GM23338 (cell line): ENCODE results near the gene TMEM63A. TPM values are rescaled to one million over a fixed set of nuclear protein-coding genes. Genes with fewer than 3 reads are reported as not detected.

Experiments used
- ATAC-seq: fragments of 200-7000 bp; cut with Tn5 transposase; 3 replicates; pipeline ENCODE4 v1.9.1; 2020
- DNase-seq: peaks from one replicate; pipeline ENCODE4 v3.0.0-alpha.2; 2015; ENCODE audit warnings: low spot score
- H2AFZ ChIP-seq: fragments of 200-600 bp; sonication (generic); 2 replicates; pipeline ENCODE4 v1.8.0; 2016; ENCODE audit warnings: antibody characterized with exemption, mild to moderate bottlenecking, moderate library complexity
- H3F3A ChIP-seq: fragments of 200-600 bp; sonication (generic); replicated peaks from 2 replicates; pipeline ENCODE4 v1.8.0; 2017; ENCODE audit warnings: antibody characterized with exemption, mixed run types, low read depth
- H3K27ac ChIP-seq: fragments of 200-600 bp; sonication (generic); 2 replicates; pipeline ENCODE4 v1.6.1; 2016; ENCODE audit warnings: low read depth
- H3K27me3 ChIP-seq: fragments of 200-600 bp; sonication (generic); 2 replicates; pipeline ENCODE4 v1.8.0; 2016; ENCODE audit warnings: mild to moderate bottlenecking, mixed run types, moderate library complexity; ENCODE audit not compliant: insufficient read depth
- H3K36me3 ChIP-seq: fragments of 200-600 bp; sonication (generic); 2 replicates; pipeline ENCODE4 v1.8.0; 2016; ENCODE audit warnings: mild to moderate bottlenecking; ENCODE audit not compliant: insufficient read depth
- H3K4me1 ChIP-seq: fragments of 200-600 bp; sonication (generic); 2 replicates; pipeline ENCODE4 v1.8.0; 2016; ENCODE audit warnings: mild to moderate bottlenecking, moderate library complexity; ENCODE audit not compliant: insufficient read depth
- H3K4me2 ChIP-seq: fragments of 200-600 bp; sonication (generic); 2 replicates; pipeline ENCODE4 v1.7.1; 2017; ENCODE audit warnings: mixed run types
- H3K4me3 ChIP-seq: fragments of 200-600 bp; sonication (generic); 2 replicates; pipeline ENCODE4 v1.6.1; 2016; ENCODE audit warnings: mixed run types
- H3K79me2 ChIP-seq: fragments of 200-600 bp; sonication (generic); replicated peaks from 2 replicates; pipeline ENCODE4 v1.8.0; 2017; ENCODE audit warnings: mild to moderate bottlenecking; ENCODE audit not compliant: insufficient read depth
- H3K9me2 ChIP-seq: fragments of 200-600 bp; sonication (generic); 2 replicates; pipeline ENCODE4 v1.8.0; 2017; ENCODE audit not compliant: insufficient read depth
- H4K20me1 ChIP-seq: fragments of 200-600 bp; sonication (generic); replicated peaks from 2 replicates; pipeline ENCODE4 v1.8.0; 2017; ENCODE audit warnings: mild to moderate bottlenecking; ENCODE audit not compliant: insufficient read depth
- H3K27ac Mint-ChIP-seq: 2 replicates; pipeline ENCODE4 v1.8.0; 2020; ENCODE audit warnings: inconsistent platforms, mild to moderate bottlenecking, moderate library complexity, mixed read lengths
- H3K27me3 Mint-ChIP-seq: 3 replicates; pipeline ENCODE4 v1.8.0; 2022; ENCODE audit warnings: low read depth, mild to moderate bottlenecking, moderate library complexity, mixed read lengths, inconsistent platforms; ENCODE audit not compliant: insufficient read depth, poor library complexity
- H3K36me3 Mint-ChIP-seq: 3 replicates; pipeline ENCODE4 v1.8.0; 2021; ENCODE audit warnings: low read depth, mild to moderate bottlenecking, inconsistent platforms, moderate library complexity, mixed read lengths
- H3K4me1 Mint-ChIP-seq: 3 replicates; pipeline ENCODE4 v1.8.0; 2020; ENCODE audit warnings: mild to moderate bottlenecking, inconsistent platforms, mixed read lengths
- H3K4me3 Mint-ChIP-seq: 3 replicates; pipeline ENCODE4 v1.8.0; 2021; ENCODE audit warnings: moderate library complexity, mild to moderate bottlenecking, inconsistent platforms, mixed read lengths
- H3K9me3 Mint-ChIP-seq: 3 replicates; pipeline ENCODE4 v1.8.0; 2020; ENCODE audit warnings: moderate library complexity, mild to moderate bottlenecking, inconsistent platforms, mixed read lengths
- CREB1 ChIP-seq: fragments of 250-450 bp; sonication (Bioruptor Pico); IDR thresholded peaks from 2 replicates; pipeline ENCODE4 v1.5.0; 2020; ENCODE audit warnings: low read depth, mild to moderate bottlenecking, moderate library complexity
- CTCF ChIP-seq, 2 experiments: fragments of 200-600 bp in 1 of 2; sonication (generic) in 1 of 2; conservative IDR thresholded peaks; 2 replicates each; pipeline versions ENCODE4 v1.5.1 to v1.6.1; 2016 to 2017; ENCODE audit warnings: antibody characterized with exemption in 2 of 2, low read depth in 2 of 2, mild to moderate bottlenecking in 2 of 2, moderate library complexity in 1 of 2
- EZH2 ChIP-seq: fragments of 200-600 bp; sonication (generic); IDR thresholded peaks from one replicate; pipeline ENCODE4 v1.8.0; 2017; ENCODE audit warnings: antibody characterized with exemption, mild to moderate bottlenecking, low read depth; ENCODE audit not compliant: unreplicated experiment
- EZH2phosphoT487 ChIP-seq: fragments of 200-600 bp; sonication (generic); IDR thresholded peaks from one replicate; pipeline ENCODE4 v1.8.1; 2018; ENCODE audit warnings: antibody characterized with exemption; ENCODE audit not compliant: unreplicated experiment
- JUNB ChIP-seq: IDR thresholded peaks from one replicate; pipeline ENCODE4 v1.6.1; 2016; ENCODE audit warnings: antibody characterized with exemption; ENCODE audit not compliant: unreplicated experiment
- NANOG ChIP-seq: IDR thresholded peaks from 2 replicates; pipeline ENCODE4 v1.6.1; 2016; ENCODE audit warnings: antibody characterized with exemption, borderline replicate concordance
- POLR2AphosphoS5 ChIP-seq: IDR thresholded peaks from 2 replicates; pipeline ENCODE4 v1.6.1; 2016; ENCODE audit warnings: antibody characterized with exemption, low read depth
- STAT1 ChIP-seq: IDR thresholded peaks from one replicate; pipeline ENCODE4 v1.6.1; 2016; ENCODE audit warnings: antibody characterized with exemption; ENCODE audit not compliant: unreplicated experiment
- ZNF114 ChIP-seq: fragments of 250-450 bp; sonication (Bioruptor Pico); IDR thresholded peaks from 2 replicates; pipeline ENCODE4 v1.5.0; 2020; ENCODE audit warnings: mild to moderate bottlenecking, moderate library complexity
- ZNF331 ChIP-seq: fragments of 250-450 bp; sonication (Bioruptor Pico); IDR thresholded peaks from 2 replicates; pipeline ENCODE4 v1.5.0; 2020; ENCODE audit warnings: low read depth, mild to moderate bottlenecking, moderate library complexity
- polyA plus RNA-seq: library from polyadenylated mRNA; unstranded; fragments of >200 nt; fragmentation: Nextera tagmentation; extraction: Ambion mirVana; gene quantifications from 2 replicates; pipeline ENCODE4 v1.2.1, GENCODE V29; 2016
- total RNA-seq: library from RNA; depleted of rRNA; stranded (reverse); fragments of >200 nt; shearing (Covaris generic); gene quantifications from 2 replicates; pipeline ENCODE4 v1.2.3, GENCODE V29; 2014
- TF ChIP-seq, protein P1 (sequence below): IDR thresholded peaks from 2 replicates; pipeline ENCODE4 v1.6.1; 2016; ENCODE audit warnings: antibody characterized with exemption
- TF ChIP-seq, protein P2 (sequence below): IDR thresholded peaks from one replicate; pipeline ENCODE4 v1.6.1; 2018; ENCODE audit warnings: antibody characterized with exemption; ENCODE audit not compliant: unreplicated experiment
- TF ChIP-seq, protein P3 (sequence below): fragments of 250-450 bp; sonication (Bioruptor Pico); IDR thresholded peaks from 2 replicates; pipeline ENCODE4 v1.5.0; 2020; ENCODE audit warnings: mild to moderate bottlenecking, moderate library complexity

The TMEM63A gene
- total and polyA plus RNA-seq, 2 experiments from 2014 or later, result 31.7 to 76.9 TPM

DNA sequence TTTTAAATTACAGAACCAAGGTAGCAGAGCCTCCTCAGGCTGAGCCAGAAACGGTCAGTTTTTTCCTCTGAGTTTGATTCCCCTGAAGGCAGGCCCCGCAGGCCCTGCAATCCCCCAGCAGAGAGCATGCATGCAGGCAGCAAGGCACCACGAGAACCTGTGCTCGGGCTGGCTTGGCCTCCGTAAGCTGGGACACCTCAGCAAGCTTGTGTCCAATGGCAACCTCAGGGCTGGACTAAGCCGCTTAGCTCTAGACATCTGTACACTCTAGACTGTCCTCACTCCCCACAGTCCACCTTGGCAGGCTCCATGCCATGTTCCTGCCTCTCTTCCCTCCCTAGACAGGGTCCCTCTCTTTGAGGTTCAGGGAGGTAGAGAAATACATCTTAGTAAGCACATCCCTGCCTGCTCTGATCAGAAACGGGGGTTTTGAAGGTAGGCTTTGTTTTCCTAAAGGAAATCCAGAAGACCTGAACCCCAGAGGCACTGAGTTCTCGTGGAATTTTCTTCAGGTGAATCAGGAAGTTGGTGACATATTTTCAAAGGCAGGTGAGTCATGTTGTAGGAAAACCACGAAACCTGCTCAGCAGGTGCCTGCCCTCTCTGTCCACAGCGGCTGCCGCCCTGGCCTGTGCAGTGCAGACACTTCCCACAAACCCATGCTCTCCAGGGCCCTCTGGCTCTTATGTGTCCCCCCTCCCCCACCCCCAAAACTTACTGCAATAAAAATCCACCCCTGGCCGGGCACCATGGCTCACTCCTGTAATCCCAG is 7.0 kb downstream of the TMEM63A start:
- Mint-ChIP-seq H3K27ac (0 out of 2 replicates have a peak overlapping the region, but pooled peaks have one; percentile 36), H3K9me3 (no peaks in the 10 kb centered on the region), H3K4me3 (no peak overlapping the region), H3K4me1 (peaks cover 43% of the 10 kb centered on the region), H3K36me3 (peaks cover 62% of the 10 kb centered on the region), H3K27me3 (peaks cover 21% of the 10 kb centered on the region)
- TF ChIP-seq POLR2AphosphoS5, result no peak
- no peak for TF ChIP-seq CREB1
- TF ChIP-seq CTCF (conservative IDR thresholded peaks at IDR 0.05; ENCODE audit: low read depth in 2 of 2), result no peak
- TF ChIP-seq EZH2phosphoT487, result no peak
- TF ChIP-seq, protein P1, sequence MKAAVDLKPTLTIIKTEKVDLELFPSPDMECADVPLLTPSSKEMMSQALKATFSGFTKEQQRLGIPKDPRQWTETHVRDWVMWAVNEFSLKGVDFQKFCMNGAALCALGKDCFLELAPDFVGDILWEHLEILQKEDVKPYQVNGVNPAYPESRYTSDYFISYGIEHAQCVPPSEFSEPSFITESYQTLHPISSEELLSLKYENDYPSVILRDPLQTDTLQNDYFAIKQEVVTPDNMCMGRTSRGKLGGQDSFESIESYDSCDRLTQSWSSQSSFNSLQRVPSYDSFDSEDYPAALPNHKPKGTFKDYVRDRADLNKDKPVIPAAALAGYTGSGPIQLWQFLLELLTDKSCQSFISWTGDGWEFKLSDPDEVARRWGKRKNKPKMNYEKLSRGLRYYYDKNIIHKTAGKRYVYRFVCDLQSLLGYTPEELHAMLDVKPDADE, result no peak
- TF ChIP-seq ZNF331 (CRISPR knock-in tag), result no peak
- TF ChIP-seq ZNF114 (CRISPR knock-in tag), result no peak
- no peak for TF ChIP-seq EZH2
- TF ChIP-seq, protein P2, sequence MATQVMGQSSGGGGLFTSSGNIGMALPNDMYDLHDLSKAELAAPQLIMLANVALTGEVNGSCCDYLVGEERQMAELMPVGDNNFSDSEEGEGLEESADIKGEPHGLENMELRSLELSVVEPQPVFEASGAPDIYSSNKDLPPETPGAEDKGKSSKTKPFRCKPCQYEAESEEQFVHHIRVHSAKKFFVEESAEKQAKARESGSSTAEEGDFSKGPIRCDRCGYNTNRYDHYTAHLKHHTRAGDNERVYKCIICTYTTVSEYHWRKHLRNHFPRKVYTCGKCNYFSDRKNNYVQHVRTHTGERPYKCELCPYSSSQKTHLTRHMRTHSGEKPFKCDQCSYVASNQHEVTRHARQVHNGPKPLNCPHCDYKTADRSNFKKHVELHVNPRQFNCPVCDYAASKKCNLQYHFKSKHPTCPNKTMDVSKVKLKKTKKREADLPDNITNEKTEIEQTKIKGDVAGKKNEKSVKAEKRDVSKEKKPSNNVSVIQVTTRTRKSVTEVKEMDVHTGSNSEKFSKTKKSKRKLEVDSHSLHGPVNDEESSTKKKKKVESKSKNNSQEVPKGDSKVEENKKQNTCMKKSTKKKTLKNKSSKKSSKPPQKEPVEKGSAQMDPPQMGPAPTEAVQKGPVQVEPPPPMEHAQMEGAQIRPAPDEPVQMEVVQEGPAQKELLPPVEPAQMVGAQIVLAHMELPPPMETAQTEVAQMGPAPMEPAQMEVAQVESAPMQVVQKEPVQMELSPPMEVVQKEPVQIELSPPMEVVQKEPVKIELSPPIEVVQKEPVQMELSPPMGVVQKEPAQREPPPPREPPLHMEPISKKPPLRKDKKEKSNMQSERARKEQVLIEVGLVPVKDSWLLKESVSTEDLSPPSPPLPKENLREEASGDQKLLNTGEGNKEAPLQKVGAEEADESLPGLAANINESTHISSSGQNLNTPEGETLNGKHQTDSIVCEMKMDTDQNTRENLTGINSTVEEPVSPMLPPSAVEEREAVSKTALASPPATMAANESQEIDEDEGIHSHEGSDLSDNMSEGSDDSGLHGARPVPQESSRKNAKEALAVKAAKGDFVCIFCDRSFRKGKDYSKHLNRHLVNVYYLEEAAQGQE, result no peak
- no peak for TF ChIP-seq STAT1
- TF ChIP-seq, protein P3, sequence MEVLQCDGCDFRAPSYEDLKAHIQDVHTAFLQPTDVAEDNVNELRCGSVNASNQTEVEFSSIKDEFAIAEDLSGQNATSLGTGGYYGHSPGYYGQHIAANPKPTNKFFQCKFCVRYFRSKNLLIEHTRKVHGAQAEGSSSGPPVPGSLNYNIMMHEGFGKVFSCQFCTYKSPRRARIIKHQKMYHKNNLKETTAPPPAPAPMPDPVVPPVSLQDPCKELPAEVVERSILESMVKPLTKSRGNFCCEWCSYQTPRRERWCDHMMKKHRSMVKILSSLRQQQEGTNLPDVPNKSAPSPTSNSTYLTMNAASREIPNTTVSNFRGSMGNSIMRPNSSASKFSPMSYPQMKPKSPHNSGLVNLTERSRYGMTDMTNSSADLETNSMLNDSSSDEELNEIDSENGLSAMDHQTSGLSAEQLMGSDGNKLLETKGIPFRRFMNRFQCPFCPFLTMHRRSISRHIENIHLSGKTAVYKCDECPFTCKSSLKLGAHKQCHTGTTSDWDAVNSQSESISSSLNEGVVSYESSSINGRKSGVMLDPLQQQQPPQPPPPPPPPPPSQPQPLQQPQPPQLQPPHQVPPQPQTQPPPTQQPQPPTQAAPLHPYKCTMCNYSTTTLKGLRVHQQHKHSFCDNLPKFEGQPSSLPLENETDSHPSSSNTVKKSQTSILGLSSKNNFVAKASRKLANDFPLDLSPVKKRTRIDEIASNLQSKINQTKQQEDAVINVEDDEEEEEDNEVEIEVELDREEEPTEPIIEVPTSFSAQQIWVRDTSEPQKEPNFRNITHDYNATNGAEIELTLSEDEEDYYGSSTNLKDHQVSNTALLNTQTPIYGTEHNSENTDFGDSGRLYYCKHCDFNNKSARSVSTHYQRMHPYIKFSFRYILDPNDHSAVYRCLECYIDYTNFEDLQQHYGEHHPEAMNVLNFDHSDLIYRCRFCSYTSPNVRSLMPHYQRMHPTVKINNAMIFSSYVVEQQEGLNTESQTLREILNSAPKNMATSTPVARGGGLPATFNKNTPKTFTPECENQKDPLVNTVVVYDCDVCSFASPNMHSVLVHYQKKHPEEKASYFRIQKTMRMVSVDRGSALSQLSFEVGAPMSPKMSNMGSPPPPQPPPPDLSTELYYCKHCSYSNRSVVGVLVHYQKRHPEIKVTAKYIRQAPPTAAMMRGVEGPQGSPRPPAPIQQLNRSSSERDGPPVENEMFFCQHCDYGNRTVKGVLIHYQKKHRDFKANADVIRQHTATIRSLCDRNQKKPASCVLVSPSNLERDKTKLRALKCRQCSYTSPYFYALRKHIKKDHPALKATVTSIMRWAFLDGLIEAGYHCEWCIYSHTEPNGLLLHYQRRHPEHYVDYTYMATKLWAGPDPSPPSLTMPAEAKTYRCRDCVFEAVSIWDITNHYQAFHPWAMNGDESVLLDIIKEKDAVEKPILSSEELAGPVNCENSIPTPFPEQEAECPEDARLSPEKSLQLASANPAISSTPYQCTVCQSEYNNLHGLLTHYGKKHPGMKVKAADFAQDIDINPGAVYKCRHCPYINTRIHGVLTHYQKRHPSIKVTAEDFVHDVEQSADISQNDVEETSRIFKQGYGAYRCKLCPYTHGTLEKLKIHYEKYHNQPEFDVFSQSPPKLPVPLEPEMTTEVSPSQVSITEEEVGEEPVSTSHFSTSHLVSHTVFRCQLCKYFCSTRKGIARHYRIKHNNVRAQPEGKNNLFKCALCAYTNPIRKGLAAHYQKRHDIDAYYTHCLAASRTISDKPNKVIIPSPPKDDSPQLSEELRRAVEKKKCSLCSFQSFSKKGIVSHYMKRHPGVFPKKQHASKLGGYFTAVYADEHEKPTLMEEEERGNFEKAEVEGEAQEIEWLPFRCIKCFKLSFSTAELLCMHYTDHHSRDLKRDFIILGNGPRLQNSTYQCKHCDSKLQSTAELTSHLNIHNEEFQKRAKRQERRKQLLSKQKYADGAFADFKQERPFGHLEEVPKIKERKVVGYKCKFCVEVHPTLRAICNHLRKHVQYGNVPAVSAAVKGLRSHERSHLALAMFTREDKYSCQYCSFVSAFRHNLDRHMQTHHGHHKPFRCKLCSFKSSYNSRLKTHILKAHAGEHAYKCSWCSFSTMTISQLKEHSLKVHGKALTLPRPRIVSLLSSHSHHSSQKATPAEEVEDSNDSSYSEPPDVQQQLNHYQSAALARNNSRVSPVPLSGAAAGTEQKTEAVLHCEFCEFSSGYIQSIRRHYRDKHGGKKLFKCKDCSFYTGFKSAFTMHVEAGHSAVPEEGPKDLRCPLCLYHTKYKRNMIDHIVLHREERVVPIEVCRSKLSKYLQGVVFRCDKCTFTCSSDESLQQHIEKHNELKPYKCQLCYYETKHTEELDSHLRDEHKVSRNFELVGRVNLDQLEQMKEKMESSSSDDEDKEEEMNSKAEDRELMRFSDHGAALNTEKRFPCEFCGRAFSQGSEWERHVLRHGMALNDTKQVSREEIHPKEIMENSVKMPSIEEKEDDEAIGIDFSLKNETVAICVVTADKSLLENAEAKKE (CRISPR knock-in tag), result no peak
- TF ChIP-seq JUNB, result no peak
- no peak for TF ChIP-seq NANOG
- no peak overlapping the region for H3K4me2 ChIP-seq
- DNase-seq, result no peak
- H3F3A ChIP-seq, result no peaks in the 10 kb centered on the region
- H3K27me3 ChIP-seq, result no peaks in the 10 kb centered on the region
- peak overlapping the region; percentile 69; the same call in 1 of the 2 replicates for H3K27ac ChIP-seq
- ATAC-seq, result no peak
- peaks cover 42% of the 10 kb centered on the region for H3K79me2 ChIP-seq
- H3K36me3 ChIP-seq, result peaks cover 44% of the 10 kb centered on the region
- H4K20me1 ChIP-seq, result peaks cover 20% of the 10 kb centered on the region
- no peaks in the 10 kb centered on the region for H3K9me2 ChIP-seq
- no peak overlapping the region for H3K4me3 ChIP-seq
- no peak overlapping the region for H2AFZ ChIP-seq
- peaks cover 19% of the 10 kb centered on the region for H3K4me1 ChIP-seq
